OCI-M1 (cell line): ENCODE results near the gene SLC7A11.

Experiments used
- DNase-seq: peaks from one replicate; lab custom pipeline; 2025; lab: John Stamatoyannopoulos, UW

The SLC7A11 gene

DNA sequence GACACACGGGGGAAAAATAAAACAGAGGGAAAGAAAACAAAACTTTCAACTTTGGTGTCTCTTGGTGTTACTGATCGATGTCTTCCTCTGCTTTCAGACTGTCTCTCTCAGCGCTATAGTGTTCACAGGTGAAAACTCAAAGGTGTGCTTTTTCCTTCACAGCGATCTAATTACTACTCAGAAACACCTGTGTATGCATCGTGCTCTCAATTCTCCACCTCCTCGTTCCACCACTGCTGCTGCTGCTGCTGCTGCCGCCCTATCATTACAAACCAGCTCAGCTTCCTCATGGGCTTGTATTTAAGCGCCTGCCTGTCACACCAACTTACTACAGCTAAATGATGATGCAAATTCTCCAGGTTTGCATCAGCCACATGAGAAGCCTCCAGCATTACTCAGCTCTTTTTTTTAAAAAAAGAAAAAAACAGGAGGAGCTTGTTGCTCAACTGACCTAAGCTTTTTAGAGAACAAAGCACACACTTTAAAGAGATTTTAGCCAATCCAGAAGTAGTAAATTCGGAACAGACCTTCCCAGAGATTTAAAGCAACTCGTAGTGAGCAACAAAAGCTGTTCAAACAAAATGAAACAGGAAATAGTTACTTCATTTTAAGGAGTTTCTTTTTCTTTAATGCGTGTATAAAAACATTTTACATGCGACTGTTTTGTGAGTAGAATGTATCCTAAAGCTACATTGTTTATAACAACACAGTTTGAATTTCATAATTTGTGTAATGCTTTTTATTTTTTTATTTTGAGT lies at the start of gene SLC7A11:
Gene SLC7A11, minus strand, starts transcription at position 274 of the 758 bp plus-strand sequence. CDS start 280 bp downstream, outside the sequence.
- peak; percentile 99 for DNase-seq

DNA sequence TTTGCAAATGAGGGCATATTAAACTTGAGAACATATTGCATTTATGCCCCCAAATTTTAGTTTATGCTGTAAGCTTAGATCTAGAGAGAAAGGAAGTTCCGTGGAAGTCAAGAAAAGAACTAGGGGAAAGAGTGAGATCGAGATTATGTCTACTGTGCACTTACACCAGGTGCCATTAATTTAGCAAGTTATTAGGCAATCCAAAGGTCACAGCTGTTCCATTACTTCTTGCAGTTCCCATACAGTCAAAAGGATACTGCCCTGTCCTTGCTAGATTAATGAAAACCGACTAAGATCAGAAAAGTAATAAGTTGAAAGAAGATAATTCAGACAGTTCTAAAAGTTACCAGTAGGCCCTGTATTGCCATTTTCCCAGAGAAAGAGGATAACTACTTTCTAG lies 49.3 kb upstream of the SLC7A11 start:
- DNase-seq, result no peak

DNA sequence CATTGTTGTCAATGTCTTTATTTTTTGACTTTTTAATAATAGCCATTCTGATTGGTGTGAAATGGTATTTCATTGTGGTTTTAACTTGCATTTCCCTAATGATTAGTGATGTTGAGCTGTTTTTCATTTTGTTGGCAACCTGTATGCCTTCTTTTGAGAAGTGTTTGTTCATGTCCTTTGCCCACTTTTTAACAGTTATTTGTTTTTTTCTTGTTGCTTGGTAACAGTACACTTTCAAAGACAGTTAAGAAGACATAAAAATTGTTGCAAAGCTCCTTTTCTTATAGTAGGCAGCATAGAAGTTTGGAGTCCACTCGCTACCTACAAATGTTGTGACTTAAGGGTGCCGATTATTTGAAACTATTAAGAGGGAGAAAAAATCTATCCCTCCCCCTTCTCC lies 48.7 kb upstream of the SLC7A11 start:
- no peak for DNase-seq

DNA sequence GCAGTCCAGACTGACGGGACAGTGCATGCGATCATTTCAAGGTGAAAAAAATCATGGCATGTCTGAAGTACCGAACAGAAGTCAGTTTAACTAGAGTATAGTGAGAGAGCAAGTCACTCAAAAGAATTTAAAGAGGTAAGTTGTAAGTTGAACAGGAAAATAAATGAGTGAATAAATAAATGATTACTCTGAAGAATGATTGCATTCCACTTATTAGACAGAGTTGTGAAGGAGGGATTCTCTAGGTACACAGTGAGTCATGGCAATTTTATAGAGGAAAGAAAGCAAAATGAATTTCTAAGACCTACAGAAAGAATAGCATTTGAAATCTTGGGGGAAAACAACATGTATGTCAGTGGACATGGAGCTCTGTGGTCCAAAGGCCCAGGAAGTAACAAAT lies 37.1 kb upstream of the SLC7A11 start:
- DNase-seq, result no peak

DNA sequence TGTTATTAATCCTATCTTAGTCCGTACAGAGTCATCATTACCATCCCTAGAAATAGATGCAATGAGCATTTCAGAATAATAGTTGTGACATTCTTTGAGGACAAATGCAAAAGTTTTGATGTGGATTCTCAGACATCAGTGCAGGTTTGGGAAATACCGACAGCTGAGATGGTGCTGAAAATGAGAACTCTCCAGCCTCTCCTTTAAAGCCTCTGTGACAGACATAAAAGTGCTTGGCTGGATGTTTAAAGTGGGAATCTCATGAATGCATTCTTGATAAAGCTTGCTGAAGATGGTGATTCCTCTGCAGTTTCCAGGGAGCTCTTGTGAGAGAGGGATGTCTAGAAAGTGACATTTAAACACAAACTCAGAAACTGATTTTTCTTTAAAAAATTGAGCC lies 35.0 kb upstream of the SLC7A11 start:
- DNase-seq, result no peak

DNA sequence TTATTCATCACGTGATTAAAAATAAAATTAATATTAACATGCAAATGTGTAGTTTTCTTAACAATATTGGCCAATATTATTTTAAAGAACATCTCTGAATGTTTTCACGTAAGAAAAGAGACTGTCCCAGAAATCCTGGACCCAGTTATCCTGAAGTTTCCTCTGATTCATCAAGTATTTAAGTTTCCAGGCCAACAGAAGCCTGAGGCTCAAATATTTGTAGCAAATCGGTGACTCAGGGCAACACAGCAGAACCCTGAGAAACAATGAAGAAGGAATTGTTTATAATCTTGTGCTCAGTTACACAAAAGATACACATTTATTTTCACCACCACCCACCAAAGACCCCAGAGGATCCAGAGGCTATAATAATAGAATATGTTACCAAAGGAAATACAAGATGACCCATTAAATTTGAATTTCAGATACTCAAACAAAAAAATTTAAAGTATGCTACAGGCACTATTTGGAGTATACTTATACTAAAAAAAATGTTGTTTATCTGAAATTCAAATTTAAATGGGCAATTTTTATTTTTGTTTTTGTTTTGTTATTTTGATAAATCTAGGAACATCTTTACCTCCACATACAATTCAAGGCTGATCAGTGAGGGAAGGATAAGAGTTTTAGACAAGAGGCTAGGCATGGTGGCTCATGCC lies 33.9 kb upstream of the SLC7A11 start:
- DNase-seq, result no peak

DNA sequence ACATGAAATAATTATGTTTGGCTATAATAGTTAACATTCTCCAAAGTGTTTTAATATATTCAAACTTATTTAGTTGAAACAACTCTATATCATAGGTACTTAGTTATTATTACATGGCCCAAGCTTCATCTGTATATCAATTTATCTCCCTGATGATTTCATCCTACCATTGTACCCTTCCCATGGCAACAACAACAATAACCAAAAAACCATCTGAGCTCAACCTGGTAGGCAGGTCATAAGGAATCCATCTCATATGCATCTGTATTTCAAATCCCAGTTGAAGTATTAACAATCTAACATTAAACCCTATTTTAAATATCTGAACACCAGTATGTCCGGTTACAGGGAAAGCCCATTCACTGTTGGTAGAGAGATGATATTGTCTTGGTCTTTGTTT lies 33.1 kb upstream of the SLC7A11 start:
- DNase-seq, result no peak

DNA sequence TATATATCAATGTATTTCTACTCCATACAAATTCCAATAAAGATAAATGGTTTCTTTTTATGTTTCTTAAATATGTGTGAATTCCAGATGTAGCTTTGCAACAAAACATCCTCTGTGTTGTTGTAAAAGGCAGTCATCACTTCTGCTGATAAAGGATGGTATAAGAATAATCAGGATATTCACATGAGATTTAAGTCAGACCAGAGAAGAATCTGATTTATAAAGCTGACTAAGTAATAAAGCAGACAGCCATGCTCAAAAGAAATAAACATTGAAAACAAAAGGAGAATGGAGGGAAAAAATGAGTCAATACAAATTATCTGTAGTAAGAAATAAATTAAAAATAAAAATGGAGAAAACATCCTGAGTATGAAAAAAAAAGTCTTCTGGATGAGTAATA lies 27.0 kb upstream of the SLC7A11 start:
- DNase-seq, result no peak

DNA sequence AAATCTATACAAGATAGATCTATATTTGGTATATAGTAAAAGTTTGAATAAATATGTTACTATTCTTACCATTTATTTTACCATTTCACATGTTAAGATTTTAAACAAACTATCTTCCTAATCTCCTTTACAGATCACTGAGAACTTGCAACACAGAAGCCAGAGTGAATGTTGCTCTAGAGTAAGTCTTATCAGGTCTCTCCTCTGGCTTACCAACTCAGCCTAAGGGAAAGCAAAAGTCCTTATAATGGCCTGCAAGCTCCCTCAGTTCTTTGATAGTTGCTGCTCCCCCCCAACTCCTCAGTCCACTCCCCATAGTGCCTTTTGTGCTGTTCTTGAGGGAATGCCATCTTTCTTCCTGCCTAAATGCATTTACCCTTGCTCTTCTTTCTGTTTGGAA lies 25.7 kb upstream of the SLC7A11 start:
- DNase-seq, result peak; percentile 75

DNA sequence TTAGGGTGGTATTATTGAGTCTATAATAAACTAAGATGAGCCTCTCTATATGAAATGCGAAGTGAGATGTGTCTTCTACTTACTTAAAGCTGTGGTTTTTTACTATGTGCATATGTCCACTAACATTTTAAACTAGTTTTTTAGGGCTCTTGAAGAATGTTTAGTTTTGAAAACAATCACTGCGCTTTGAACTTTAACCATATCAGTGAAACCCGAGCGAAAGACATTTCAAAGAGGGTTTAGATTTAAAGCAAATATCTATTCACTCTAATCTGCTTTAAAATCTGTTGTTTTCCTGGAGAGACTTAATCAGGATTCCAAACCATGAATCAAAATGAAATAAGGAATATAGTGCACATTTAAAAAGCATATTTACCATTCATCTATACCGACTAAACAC lies 24.8 kb upstream of the SLC7A11 start:
- no peak for DNase-seq

DNA sequence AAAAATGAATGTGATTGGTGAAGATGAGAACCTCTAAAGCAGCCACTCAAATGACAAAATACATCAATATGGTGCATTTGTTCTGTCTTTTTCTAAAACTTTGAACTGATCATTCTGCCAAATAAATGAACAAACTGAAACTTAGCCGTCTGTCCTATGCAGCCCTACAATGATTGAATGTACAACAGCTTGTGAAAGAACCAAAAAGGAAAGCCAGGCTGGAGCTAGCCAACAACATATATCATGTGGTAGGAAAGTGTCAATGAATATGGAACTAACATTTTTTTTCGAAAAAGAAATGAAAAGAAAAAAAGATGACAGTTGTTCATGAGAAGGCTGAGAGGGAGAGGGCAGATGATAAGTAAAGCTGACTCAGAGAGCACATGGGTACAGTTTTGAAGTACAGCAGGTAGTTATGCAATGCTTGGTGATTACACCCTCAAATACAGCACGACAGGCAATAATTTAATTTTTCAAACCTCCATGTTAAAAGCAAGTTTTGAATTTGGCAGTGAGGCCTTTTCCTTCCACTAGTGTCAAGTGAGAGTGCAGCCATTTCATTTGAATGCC lies 21.2 kb upstream of the SLC7A11 start:
- peak; percentile 60 for DNase-seq

DNA sequence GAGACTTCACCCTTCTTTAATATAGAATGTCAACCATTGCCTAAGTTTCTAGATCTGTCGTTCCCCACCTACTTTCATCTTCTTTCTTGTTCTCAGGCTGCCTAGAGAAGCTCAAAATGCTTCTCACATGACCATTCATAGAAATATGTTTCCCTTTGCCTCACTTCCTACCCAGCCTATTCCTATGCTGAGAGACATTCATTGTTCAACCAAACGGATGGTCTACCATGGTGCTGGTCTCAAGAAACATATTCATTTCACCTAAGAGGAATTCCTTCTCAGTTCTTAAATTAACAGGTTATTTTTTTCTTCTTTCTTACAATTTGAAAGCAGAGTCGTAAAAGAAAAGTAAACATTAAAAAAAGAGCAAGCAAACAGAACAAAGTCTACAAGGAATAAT lies 20.3 kb upstream of the SLC7A11 start:
- no peak for DNase-seq

DNA sequence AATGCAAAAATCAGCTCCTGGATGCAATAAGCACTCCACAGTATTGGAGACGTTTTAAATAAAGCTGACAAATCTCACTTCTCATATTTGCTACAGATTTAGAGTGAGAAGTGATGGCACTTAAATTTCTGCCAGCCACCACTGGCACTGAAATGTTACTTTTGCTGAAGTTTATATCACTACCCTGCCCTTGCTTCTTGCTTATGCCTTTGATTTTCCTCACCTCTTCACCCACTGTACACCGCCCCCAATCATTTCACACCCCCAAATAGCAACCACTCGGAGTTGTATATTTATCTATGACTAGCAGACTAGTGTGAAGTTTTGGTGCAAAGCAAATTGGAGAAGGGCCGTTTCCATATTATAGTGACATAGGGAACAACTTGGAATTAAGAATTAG lies 19.9 kb upstream of the SLC7A11 start:
- DNase-seq, result no peak

DNA sequence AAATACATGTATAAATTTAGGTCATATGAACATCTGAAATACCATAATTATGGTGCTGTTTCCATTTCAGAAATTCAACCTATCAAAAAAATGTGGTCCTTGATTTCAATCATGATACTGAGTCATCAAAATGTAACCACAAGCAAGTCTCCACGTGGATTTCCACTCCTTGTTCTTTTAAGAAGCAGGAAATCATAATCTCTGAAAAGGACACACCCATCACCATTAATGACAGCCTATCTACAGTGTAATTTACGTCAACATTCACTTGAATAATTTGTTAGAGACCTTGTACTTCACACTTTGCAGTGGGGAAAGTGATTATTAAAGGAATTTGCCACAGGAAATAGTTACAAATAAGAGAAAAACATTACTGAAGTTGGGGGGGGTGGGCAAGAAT lies 17.7 kb upstream of the SLC7A11 start:
- peak; percentile 66 for DNase-seq

DNA sequence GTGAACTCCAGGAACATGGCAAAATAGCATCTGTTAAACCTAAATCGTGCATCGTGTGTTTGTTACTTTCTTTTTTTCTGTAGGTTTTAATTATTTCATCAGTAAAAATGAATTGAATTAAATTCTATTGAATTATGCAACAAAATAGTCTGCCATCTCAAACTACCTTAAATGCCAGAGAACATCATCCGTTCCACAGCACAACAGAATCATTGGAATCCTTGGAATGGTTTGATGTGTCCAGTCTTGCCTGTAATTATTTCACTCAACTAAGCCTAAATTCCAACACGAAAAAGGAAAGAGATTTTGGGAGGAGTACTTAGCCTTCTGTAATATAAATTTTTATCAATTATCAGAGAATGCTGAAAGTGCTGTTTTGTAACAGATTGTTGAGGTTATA lies 17.1 kb upstream of the SLC7A11 start:
- DNase-seq, result no peak

DNA sequence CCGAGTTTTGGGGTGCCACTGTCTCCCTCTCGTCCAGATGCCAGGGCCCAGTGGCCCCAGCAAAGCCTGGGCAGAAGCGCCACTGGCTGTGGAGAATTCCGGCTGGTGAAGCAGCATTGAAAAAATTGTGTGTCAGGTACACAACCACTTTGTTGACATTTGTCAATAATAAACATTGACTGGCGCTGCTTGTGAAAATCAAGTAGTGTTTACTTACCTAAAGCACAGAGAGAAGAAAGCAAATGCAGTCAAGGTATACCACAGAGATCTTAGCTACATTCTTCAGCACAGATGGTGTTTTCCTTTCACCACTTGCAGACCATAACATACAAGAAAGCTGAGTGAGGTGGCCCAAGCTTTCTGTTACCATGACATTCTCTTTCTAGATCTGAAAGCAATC lies 14.5 kb upstream of the SLC7A11 start:
- no peak for DNase-seq

DNA sequence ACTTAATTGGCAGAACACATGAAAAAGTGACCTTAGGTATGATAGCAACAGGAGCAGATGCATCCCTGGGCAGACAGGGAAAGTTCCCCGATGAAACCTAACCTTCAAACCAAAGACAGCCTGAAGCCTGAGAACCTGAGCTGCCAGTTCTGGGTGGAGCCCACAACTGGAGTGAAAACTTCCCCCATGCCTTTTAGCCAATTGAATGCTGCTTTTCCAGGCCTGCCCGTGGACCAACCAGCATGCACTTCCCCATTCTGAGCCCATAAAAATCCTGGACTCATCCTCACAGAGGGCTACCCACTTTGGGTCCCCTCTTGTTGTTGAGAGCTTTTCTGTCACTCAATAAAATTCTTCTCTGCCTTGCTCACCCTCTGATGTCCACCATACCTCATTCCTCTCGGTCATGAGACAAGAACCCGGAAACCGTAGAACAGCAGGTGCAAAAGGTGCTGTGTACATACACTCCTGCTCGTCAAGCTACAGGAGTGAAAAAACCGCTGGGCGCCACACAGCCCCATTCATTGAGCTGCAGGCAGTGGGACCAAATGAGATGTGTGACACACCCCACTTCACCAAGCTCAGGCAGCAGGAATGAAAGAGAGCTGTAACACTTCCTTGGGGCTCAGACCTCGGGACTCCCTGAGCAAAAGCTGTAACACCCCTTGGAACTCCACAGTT lies 13.9 kb upstream of the SLC7A11 start:
- peak; percentile 81 for DNase-seq

DNA sequence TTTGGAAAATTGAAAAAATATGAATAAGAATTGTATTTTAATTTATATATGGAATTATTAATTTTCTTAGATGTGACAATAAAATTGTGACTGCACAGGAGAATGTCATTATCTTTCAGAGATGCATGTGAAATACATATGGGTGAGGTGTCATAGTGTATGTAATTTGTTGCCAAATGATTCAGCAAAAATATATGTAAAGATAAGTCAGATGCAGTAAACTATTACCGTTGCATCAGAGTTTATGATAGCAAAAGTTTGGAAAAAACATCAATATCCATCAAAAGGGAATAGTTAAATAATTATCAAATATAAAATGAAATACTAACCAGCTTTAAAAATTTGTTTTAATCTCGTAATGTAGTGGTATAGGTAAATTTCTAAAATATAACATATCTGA lies 10.4 kb upstream of the SLC7A11 start:
- DNase-seq, result peak; percentile 34

DNA sequence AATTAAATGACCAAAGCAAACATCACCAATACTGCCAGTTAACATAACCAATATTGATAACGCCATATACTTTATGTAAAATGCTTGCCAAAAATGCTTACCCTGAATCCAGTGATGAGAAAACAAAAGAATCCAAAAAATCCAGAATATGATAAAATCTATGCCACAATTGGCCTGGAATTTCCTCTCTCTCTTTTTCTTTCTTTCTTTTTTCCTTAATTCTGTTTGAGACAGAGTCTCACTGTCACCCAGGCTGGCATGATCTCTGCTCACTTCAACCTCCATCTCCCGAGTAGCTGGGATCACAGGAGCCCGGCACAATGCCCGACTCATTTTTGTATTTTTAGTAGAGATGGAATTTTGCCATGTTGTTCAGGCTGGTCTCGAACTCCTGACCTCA lies 9.8 kb upstream of the SLC7A11 start:
- DNase-seq, result no peak

DNA sequence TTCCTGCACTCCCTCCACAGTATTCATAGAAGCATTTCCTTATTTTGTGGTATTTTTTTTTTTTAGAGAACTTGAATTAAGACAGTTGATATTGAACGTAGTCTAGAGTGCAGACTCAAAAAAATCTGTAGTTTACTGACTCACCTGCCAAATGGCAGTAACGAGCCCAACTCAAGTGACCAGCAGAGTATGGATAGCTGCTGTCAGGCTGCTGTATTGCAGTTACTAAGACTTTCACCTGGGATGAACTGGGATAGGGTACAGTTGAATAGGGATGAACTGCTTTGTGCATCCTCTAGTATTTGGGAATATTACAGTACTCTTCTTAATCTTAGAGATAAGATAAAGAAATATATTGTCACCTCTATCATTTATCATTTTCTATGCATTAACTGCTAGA lies 7.0 kb upstream of the SLC7A11 start:
- no peak for DNase-seq

DNA sequence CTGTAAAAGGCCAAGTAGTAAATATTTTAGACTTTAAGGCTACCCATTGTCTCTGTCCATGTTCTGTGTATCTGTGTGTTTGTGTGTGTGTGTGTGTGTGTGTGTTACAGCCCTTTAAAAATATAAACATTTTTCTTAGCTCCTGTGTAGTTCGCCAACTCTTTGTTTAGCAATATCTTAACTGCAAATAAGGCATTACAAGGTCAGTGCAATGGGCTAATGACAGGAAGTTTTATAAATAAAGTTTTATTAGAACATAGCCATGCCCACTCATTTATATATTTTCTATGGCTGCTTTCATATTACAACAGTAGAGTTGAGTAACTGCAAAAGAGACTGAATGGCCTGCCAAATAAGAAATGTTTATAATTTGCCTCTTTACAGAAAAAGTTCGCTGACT lies 5.9 kb upstream of the SLC7A11 start:
- DNase-seq, result peak; percentile 47

DNA sequence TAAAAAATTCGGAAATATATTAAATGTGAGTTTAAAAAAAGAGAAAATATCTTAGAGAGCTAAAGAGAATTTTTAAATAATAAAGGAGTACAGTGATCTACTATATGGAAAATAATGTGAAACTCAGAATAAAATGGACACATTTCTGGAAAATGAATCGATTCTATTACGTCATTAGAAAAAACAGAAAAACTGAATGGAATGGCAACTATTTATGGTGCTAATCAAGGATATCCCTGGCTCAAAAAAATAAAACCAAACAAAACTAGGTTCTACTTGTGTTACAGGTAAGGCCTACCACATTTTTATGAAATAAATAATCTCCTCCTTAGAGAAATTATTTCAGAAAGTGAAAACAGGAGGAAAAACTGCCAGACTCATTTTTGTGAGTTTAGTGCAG lies 5.5 kb upstream of the SLC7A11 start:
- DNase-seq, result no peak

DNA sequence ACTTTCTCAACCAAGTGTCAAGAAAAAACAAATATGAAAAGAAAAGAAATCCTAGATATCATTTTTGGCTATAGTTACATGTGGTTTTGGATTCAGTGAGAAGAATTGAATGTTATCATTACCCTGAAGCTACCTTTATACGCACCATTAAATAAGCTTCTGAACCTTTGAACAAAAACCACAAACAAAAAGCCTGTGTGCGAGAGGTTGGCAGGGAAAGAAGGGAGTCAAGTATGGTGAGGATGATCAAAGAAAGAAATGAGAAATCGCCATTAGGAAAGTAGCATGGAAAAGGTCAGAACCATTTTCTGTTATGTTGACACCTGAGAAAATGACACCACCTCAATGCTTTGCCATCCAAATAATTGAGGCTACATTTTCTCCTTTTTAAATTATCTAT lies 1.2 kb upstream of the SLC7A11 start:
- DNase-seq, result peak; percentile 65
